Fibroblast of lung (primary cell): ENCODE measurements around the gene STPG2. TPM values are rescaled to one million over a fixed set of nuclear protein-coding genes. Genes with fewer than 3 reads are reported as not detected.

ENCODE experiments used
- DNase-seq, 2 donors: peaks; one replicate each; pipeline versions ENCODE4 v3.0.0 to v3.0.0-alpha.2; 2010; ENCODE audit warnings: low read depth in 2 of 2
- H2AFZ ChIP-seq: 2 replicates; pipeline ENCODE4 v1.5.1; 2012; ENCODE audit warnings: low read length, control low read depth, inconsistent platforms
- H3K27ac ChIP-seq: 2 replicates; pipeline ENCODE4 v1.5.1; 2011; ENCODE audit warnings: low read length, control low read depth; ENCODE audit not compliant: insufficient read depth
- H3K27me3 ChIP-seq: 2 replicates; pipeline ENCODE4 v1.5.1; 2011; ENCODE audit warnings: mild to moderate bottlenecking, low read length; ENCODE audit not compliant: control insufficient read depth, insufficient read depth
- H3K36me3 ChIP-seq: 2 replicates; pipeline ENCODE4 v1.5.1; 2011; ENCODE audit warnings: low read length; ENCODE audit not compliant: control insufficient read depth, insufficient read depth
- H3K4me1 ChIP-seq: 2 replicates; pipeline ENCODE4 v1.5.1; 2011; ENCODE audit warnings: low read length; ENCODE audit not compliant: control insufficient read depth, insufficient read depth; ENCODE audit errors: extremely low read depth
- H3K4me2 ChIP-seq: 2 replicates; pipeline ENCODE4 v1.5.1; 2011; ENCODE audit warnings: low read length, control low read depth; ENCODE audit not compliant: insufficient read depth; ENCODE audit errors: extremely low read depth
- H3K4me3 ChIP-seq, 4 experiments: fragments of 200-600 bp in 1 of 4; sonication (generic) in 1 of 4; replicated peaks in 1 of 4; 2 replicates each; pipeline ENCODE4 v1.5.1; 2011 to 2016; ENCODE audit warnings: low read length in 4 of 4, low read depth in 3 of 4, mild to moderate bottlenecking in 3 of 4, control low read depth in 2 of 4, inconsistent platforms in 1 of 4, mixed read lengths in 1 of 4; ENCODE audit not compliant: insufficient read depth in 1 of 4; ENCODE audit errors: control extremely low read depth in 1 of 4
- H3K79me2 ChIP-seq: 2 replicates; pipeline ENCODE4 v1.5.1; 2012; ENCODE audit warnings: mild to moderate bottlenecking, low read length, inconsistent platforms; ENCODE audit not compliant: control insufficient read depth, insufficient read depth
- H3K9ac ChIP-seq: 2 replicates; pipeline ENCODE4 v1.5.1; 2011; ENCODE audit warnings: mild to moderate bottlenecking, low read length, control low read depth; ENCODE audit not compliant: insufficient read depth
- H3K9me3 ChIP-seq: 2 replicates; pipeline ENCODE4 v1.5.1; 2012; ENCODE audit warnings: low read depth, low read length; ENCODE audit not compliant: control insufficient read depth, insufficient read depth
- H4K20me1 ChIP-seq: 2 replicates; pipeline ENCODE4 v1.5.1; 2011; ENCODE audit warnings: low read length; ENCODE audit not compliant: control insufficient read depth, insufficient read depth; ENCODE audit errors: extremely low read depth
- EZH2 ChIP-seq: IDR thresholded peaks from 2 replicates; pipeline ENCODE4 v1.5.1; 2012; ENCODE audit warnings: low read length, control low read depth, mild to moderate bottlenecking; ENCODE audit errors: missing control alignments
- polyA plus RNA-seq, 2 donors: library from polyadenylated mRNA; depleted of rRNA in 1 of 2; stranded (reverse) in 1 of 2; unstranded in 1 of 2; fragments of >200 nt; gene quantifications; 2 replicates each; pipeline ENCODE4 v1.2.1, GENCODE V29; 2011 to 2012; ENCODE audit warnings: missing spikeins in 1 of 2
- total RNA-seq: library from RNA; depleted of rRNA; stranded (reverse); fragments of >200 nt; gene quantifications from 2 replicates; pipeline ENCODE4 v1.2.1, GENCODE V29; 2014
- TF ChIP-seq, protein P1 (sequence below), 2 donors: IDR thresholded peaks in 1 of 2; conservative IDR thresholded peaks in 1 of 2; 1 replicate in 1 of 2; 2 replicates in 1 of 2; pipeline ENCODE4 v1.5.1; 2011 to 2012; ENCODE audit warnings: low read length in 2 of 2, control low read depth in 1 of 2, inconsistent platforms in 1 of 2, low read depth in 1 of 2, mild to moderate bottlenecking in 1 of 2

The STPG2 gene
- total and polyA plus RNA-seq, 2 donors (not counting 1 experiment from before 2014, with no cell fraction given), result 0.17 TPM; not detected in 1

DNA sequence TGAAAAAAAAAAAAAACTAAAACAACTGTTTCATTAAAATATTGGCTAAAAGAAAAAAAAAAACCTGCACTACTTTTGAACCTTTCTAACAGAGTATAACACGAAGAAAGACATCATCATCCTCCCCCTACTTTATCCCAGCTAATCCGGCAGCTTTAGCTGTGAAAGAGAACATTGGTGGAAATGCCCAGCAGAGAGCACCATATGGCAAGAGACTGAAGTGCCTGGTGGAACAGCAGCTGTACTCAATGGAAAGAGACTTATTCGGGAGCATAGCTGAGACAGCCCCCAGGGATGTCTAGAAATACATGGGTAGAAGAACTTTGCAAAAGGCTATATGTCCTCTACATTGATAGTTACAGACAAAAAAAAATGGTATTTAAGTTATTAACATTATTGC is 30.3 kb downstream of the STPG2 start:
- Histone ChIP-seq H4K20me1 (no peaks in the 10 kb centered on the region), H3K4me3 (no peak overlapping the region), H3K27ac (no peak overlapping the region), H3K27me3 (no peaks in the 10 kb centered on the region), H3K4me1 (no peaks in the 10 kb centered on the region), H3K9me3 (no peaks in the 10 kb centered on the region), H3K4me2 (no peak overlapping the region), H3K79me2 (no peaks in the 10 kb centered on the region), H2AFZ (no peak overlapping the region), H3K36me3 (no peaks in the 10 kb centered on the region), H3K9ac (no peak overlapping the region)
- TF ChIP-seq EZH2, result no peak
- TF ChIP-seq, protein P1, sequence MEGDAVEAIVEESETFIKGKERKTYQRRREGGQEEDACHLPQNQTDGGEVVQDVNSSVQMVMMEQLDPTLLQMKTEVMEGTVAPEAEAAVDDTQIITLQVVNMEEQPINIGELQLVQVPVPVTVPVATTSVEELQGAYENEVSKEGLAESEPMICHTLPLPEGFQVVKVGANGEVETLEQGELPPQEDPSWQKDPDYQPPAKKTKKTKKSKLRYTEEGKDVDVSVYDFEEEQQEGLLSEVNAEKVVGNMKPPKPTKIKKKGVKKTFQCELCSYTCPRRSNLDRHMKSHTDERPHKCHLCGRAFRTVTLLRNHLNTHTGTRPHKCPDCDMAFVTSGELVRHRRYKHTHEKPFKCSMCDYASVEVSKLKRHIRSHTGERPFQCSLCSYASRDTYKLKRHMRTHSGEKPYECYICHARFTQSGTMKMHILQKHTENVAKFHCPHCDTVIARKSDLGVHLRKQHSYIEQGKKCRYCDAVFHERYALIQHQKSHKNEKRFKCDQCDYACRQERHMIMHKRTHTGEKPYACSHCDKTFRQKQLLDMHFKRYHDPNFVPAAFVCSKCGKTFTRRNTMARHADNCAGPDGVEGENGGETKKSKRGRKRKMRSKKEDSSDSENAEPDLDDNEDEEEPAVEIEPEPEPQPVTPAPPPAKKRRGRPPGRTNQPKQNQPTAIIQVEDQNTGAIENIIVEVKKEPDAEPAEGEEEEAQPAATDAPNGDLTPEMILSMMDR (conservative IDR thresholded peaks at IDR 0.05 in 1 of 2, IDR thresholded peaks at IDR 0.05 in 1 of 2; ENCODE audit: low read depth in 1 of 2, low read length in 2 of 2), result peak; percentile 20 to 26
- peak; percentile 21 to 26 for DNase-seq

DNA sequence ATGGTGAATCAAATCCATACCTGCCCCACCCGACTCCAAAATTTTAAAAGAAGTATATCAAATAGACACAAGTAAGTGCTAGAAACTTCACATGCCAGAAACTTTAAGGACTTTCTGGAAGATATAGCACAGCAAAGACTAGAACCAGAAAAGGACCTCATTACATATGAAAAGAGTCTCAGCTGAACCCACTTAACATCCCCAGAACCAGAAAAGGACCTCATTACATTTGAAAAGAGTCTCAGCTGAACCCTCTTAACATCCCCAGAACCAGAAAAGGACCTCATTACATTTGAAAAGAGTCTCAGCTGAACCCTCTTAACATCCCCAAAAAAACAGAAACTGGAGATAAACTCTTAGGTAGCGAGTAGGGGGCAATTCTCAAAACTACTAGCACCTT is 32.3 kb downstream of the STPG2 start:
- no peak for DNase-seq
- H3K9me3 ChIP-seq, result no peaks in the 10 kb centered on the region
- no peak overlapping the region for H3K9ac ChIP-seq
- no peak overlapping the region for H2AFZ ChIP-seq
- H3K79me2 ChIP-seq, result no peaks in the 10 kb centered on the region
- no peaks in the 10 kb centered on the region for H3K4me1 ChIP-seq
- TF ChIP-seq, protein P1 (conservative IDR thresholded peaks at IDR 0.05 in 1 of 2, IDR thresholded peaks at IDR 0.05 in 1 of 2; ENCODE audit: low read depth in 1 of 2, low read length in 2 of 2), result no peak
- TF ChIP-seq EZH2, result no peak
- H3K4me3 ChIP-seq, result no peak overlapping the region
- H4K20me1 ChIP-seq, result no peaks in the 10 kb centered on the region
- no peaks in the 10 kb centered on the region for H3K27me3 ChIP-seq
- H3K27ac ChIP-seq, result no peak overlapping the region
- no peak overlapping the region for H3K4me2 ChIP-seq
- no peaks in the 10 kb centered on the region for H3K36me3 ChIP-seq

DNA sequence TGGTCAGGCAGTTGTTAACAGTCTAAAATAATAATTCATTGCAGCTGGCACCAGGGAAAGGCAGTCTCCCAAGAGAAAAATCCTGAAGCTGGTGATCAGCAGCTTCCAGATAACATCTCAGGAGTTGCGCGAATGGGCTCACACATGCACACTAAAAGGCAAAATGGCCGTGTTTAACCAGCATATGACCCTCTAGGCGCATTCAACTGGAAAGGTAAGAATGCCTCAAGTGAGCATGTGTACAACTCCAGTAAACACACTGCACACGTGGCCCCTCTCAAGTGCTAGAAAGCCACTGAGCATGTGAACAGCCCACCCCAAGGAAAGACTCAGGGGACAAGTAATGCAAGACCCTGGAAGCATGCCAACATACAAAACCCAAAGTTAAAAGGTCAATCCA is 33.1 kb downstream of the STPG2 start:
- Histone ChIP-seq H3K4me1 (no peaks in the 10 kb centered on the region), H3K9me3 (no peaks in the 10 kb centered on the region), H3K9ac (no peak overlapping the region), H3K27ac (no peak overlapping the region), H2AFZ (no peak overlapping the region), H3K79me2 (no peaks in the 10 kb centered on the region), H3K36me3 (no peaks in the 10 kb centered on the region), H3K27me3 (no peaks in the 10 kb centered on the region), H3K4me3 (no peak overlapping the region), H4K20me1 (no peaks in the 10 kb centered on the region), H3K4me2 (no peak overlapping the region)
- no peak for TF ChIP-seq EZH2
- TF ChIP-seq, protein P1 (conservative IDR thresholded peaks at IDR 0.05 in 1 of 2, IDR thresholded peaks at IDR 0.05 in 1 of 2; ENCODE audit: low read depth in 1 of 2, low read length in 2 of 2), result no peak
- DNase-seq, result no peak
